ENCODE results near the gene ZFP36.
"Not testable (repeated sequence)": the region's sequence is repeated elsewhere in the genome, so short reads cannot be mapped to it uniquely, and the experiment has no call there.

The ZFP36 gene

GRCh38 chr19:39446365-39447084 is 39.9 kb downstream of the ZFP36 start:
- DNase-seq = no peak

- no peak for DNase-seq
Observed at GRCh38 chr19:39448271-39448670, 41.6 kb downstream of the ZFP36 start.

- DNase-seq = peak in 1 of 5 experiments; percentile 41
Observed at GRCh38 chr19:39449116-39449797, 42.6 kb downstream of the ZFP36 start.

GRCh38 chr19:39451257-39451656 is 44.6 kb downstream of the ZFP36 start:
- not testable (repeated sequence) for DNase-seq

Data from T-helper 2 cell (primary cell).